ENCODE data around the gene SORD. TPM values are rescaled to one million over a fixed set of nuclear protein-coding genes. Genes with fewer than 3 reads are reported as not detected.

Gene SORD
- 9.7 TPM for total RNA-seq

GRCh38 chr15:45022871-45023658 lies at the start of gene SORD:
TSS of gene SORD (plus strand) at chr15:45023195. CDS start at chr15:45023284, 89 bp downstream.

GRCh38 chr15:45114076-45114750 lies 91.2 kb downstream of the SORD start, which contains the start of the genes DUOX2 and DUOXA2:
TSS of gene DUOX2 (minus strand) at chr15:45114172. CDS start at chr15:45113411, 761 bp downstream.
TSS of gene DUOXA2 (plus strand) at chr15:45114326. CDS start at chr15:45114606, 280 bp downstream.

Small RNA genes lying within 50 kb of the gene (small RNA-seq; reads per million reads assigned to genes)
- gene RF00019 (not detected), gene RNU1-78P (not detected), gene RNU6-966P (not detected)

Other genes starting within 250 kb of the SORD start
- gene TERB2, start 66.5 kb upstream of the SORD start, total RNA-seq = not detected
- under 0.01 TPM for gene DUOX2, start 91.0 kb downstream of the SORD start, total RNA-seq
- gene DUOXA2, start 91.1 kb downstream of the SORD start, total RNA-seq = not detected
- gene DUOXA1, start 106.7 kb downstream of the SORD start, total RNA-seq = not detected
- gene DUOX1, start 106.8 kb downstream of the SORD start, total RNA-seq = under 0.01 TPM
- 32.5 TPM for gene SHF, start 164.8 kb downstream of the SORD start, total RNA-seq
- gene SLC28A2, start 229.0 kb downstream of the SORD start, total RNA-seq = not detected

Data from diencephalon (tissue), 1 donor.